Neuronal stem cell (in vitro differentiated cells): ENCODE data around the gene TNNI2.
"Not testable (repeated sequence)": the region's sequence is repeated elsewhere in the genome, so short reads cannot be mapped to it uniquely, and the experiment has no call there.

Source experiments
- DNase-seq: peaks from one replicate; pipeline ENCODE4 v3.0.0-alpha.2; 2013; ENCODE audit warnings: low spot score
- H2AFZ ChIP-seq: one replicate; pipeline ENCODE4 v1.6.1; 2013; ENCODE audit warnings: mild to moderate bottlenecking, low read length, inconsistent platforms
- H2AK5ac ChIP-seq: 2 replicates; pipeline ENCODE4 v1.6.1; 2013; ENCODE audit warnings: low read depth, mild to moderate bottlenecking, inconsistent platforms, low read length, moderate library complexity, mixed read lengths
- H2BK120ac ChIP-seq: 2 replicates; pipeline ENCODE4 v1.6.1; 2013; ENCODE audit warnings: low read depth, mild to moderate bottlenecking, inconsistent platforms, low read length, moderate library complexity, mixed read lengths
- H2BK12ac ChIP-seq: one replicate; pipeline ENCODE4 v1.6.1; 2013; ENCODE audit warnings: low read length, inconsistent platforms
- H2BK15ac ChIP-seq: 2 replicates; pipeline ENCODE4 v1.6.1; 2013; ENCODE audit warnings: mild to moderate bottlenecking, low read length, inconsistent platforms, mixed read lengths
- H2BK5ac ChIP-seq: one replicate; pipeline ENCODE4 v1.6.1; 2013; ENCODE audit warnings: inconsistent platforms, mild to moderate bottlenecking, low read length, moderate library complexity
- H3K14ac ChIP-seq: one replicate; pipeline ENCODE4 v1.6.1; 2013; ENCODE audit warnings: low read length, inconsistent platforms
- H3K18ac ChIP-seq: 2 replicates; pipeline ENCODE4 v1.6.1; 2013; ENCODE audit warnings: low read length, inconsistent platforms
- H3K23ac ChIP-seq: 2 replicates; pipeline ENCODE4 v1.6.1; 2013; ENCODE audit warnings: low read depth, mild to moderate bottlenecking, mixed read lengths, low read length, inconsistent platforms; ENCODE audit not compliant: poor library complexity
- H3K27ac ChIP-seq: replicated peaks from 3 replicates; pipeline ENCODE4 v1.5.1; 2013; ENCODE audit warnings: low read length, inconsistent platforms
- H3K27me3 ChIP-seq, 3 experiments: 2 replicates each; pipeline ENCODE4 v1.6.1; 2013; ENCODE audit warnings: low read length in 3 of 3, mild to moderate bottlenecking in 2 of 3, inconsistent platforms in 1 of 3, low read depth in 1 of 3, mixed read lengths in 1 of 3, moderate library complexity in 1 of 3; ENCODE audit not compliant: control insufficient read depth in 3 of 3, insufficient read depth in 3 of 3
- H3K36me3 ChIP-seq, 2 donors: replicated peaks in 1 of 2; 2 replicates each; pipeline ENCODE4 v1.6.1; 2013; ENCODE audit warnings: low read length in 2 of 2; ENCODE audit not compliant: control insufficient read depth in 2 of 2, insufficient read depth in 2 of 2
- H3K4ac ChIP-seq: 2 replicates; pipeline ENCODE4 v1.6.1; 2013; ENCODE audit warnings: inconsistent platforms, mild to moderate bottlenecking, low read length, moderate library complexity
- H3K4me1 ChIP-seq, 2 donors: 1 replicate in 1 of 2; 2 replicates in 1 of 2; pipeline ENCODE4 v1.6.1; 2013; ENCODE audit warnings: low read length in 2 of 2, low read depth in 1 of 2; ENCODE audit not compliant: control insufficient read depth in 2 of 2, insufficient read depth in 1 of 2
- H3K4me2 ChIP-seq: one replicate; pipeline ENCODE4 v1.6.1; 2013; ENCODE audit warnings: mild to moderate bottlenecking, low read length, inconsistent platforms; ENCODE audit not compliant: insufficient read depth, poor library complexity, severe bottlenecking
- H3K4me3 ChIP-seq, 2 donors: 2 replicates each; pipeline ENCODE4 v1.5.1; 2013; ENCODE audit warnings: low read length in 2 of 2, mild to moderate bottlenecking in 2 of 2, inconsistent platforms in 1 of 2, moderate library complexity in 1 of 2
- H3K79me1 ChIP-seq: one replicate; pipeline ENCODE4 v1.6.1; 2013; ENCODE audit warnings: low read depth, mild to moderate bottlenecking, inconsistent platforms, low read length, moderate library complexity
- H3K9ac ChIP-seq: one replicate; pipeline ENCODE4 v1.6.1; 2013; ENCODE audit warnings: mild to moderate bottlenecking, low read depth, low read length, inconsistent platforms; ENCODE audit not compliant: poor library complexity
- H3K9me3 ChIP-seq, 2 donors: replicated peaks in 1 of 2; 2 replicates each; pipeline versions ENCODE3 to v1.6.1; 2013; ENCODE audit warnings: low read length in 2 of 2, mild to moderate bottlenecking in 2 of 2, inconsistent platforms in 1 of 2, low read depth in 1 of 2, mixed read lengths in 1 of 2, moderate library complexity in 1 of 2; ENCODE audit not compliant: control insufficient read depth in 2 of 2, insufficient read depth in 1 of 2
- H4K8ac ChIP-seq: one replicate; pipeline ENCODE4 v1.6.1; 2013; ENCODE audit warnings: low read depth, mild to moderate bottlenecking, inconsistent platforms, low read length, moderate library complexity
- H4K91ac ChIP-seq: one replicate; pipeline ENCODE4 v1.6.1; 2013; ENCODE audit warnings: low read length, low read depth, mild to moderate bottlenecking, inconsistent platforms; ENCODE audit not compliant: poor library complexity
- WGBS, 2 donors: extraction: QIAGEN DNeasy Blood & Tissue Kit; methylation state at CpG; one replicate each; pipeline ENCODE4 v1.1.7; 2013; ENCODE audit warnings: missing lambda C conversion rate in 2 of 2, mixed read lengths in 1 of 2; ENCODE audit not compliant: insufficient read length in 2 of 2, insufficient replicate concordance in 1 of 2; ENCODE audit errors: extremely low coverage in 2 of 2; 5-methylcytosine and 5-hydroxymethylcytosine counted together

Gene TNNI2

DNA sequence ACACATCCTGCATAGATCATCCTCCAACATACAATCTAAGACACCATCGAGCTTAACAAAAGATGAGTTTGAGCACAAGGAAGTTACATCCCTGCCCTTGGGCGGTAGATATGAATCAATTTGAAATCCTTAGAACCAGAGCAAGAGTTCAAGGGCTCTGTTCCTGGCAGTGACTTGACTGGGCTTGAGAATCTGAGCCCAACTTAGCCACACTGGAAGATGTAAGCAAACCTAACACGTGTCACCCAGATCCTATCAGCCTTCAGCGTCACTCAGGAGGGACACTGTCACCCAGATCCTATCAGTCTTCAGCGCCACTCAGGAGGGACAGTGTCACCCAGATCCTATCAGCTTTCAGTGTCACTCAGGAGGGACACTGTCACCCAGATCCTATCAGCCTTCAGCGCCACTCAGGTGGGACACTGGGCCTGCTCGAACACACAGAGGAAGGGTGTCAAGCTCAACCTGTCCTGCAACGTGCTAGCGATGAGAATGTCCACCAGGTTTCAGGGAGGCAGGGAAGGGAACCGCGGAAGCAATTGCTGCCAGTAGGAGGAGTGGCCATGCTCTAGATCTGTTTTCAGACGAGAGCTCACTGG, 42.3 kb upstream of the TNNI2 start:
- Histone ChIP-seq H2BK12ac (no peak overlapping the region), H3K9me3 (no peaks in the 10 kb centered on the region), H3K36me3 (no peaks in the 10 kb centered on the region), H2BK120ac (no peak overlapping the region), H2BK5ac (no peak overlapping the region), H2AFZ (no peak overlapping the region), H3K4me1 (no peaks in the 10 kb centered on the region), H4K8ac (no peak overlapping the region), H2BK15ac (no peak overlapping the region), H3K23ac (no peak overlapping the region), H4K91ac (no peak overlapping the region), H3K4me3 (no peak overlapping the region), H3K79me1 (no peaks in the 10 kb centered on the region), H3K18ac (no peak overlapping the region), H3K4me2 (no peak overlapping the region), H3K27ac (no peak overlapping the region), H3K14ac (no peak overlapping the region), H3K9ac (no peak overlapping the region), H2AK5ac (no peak overlapping the region), H3K27me3 (peaks cover 0 to 24% (median 0%) of the 10 kb centered on the region in 3 experiments), H3K4ac (no peak overlapping the region)
- no peak for DNase-seq
- WGBS, 2 donors, result no CpG with 5 or more reads among the region's 12 CpGs

DNA sequence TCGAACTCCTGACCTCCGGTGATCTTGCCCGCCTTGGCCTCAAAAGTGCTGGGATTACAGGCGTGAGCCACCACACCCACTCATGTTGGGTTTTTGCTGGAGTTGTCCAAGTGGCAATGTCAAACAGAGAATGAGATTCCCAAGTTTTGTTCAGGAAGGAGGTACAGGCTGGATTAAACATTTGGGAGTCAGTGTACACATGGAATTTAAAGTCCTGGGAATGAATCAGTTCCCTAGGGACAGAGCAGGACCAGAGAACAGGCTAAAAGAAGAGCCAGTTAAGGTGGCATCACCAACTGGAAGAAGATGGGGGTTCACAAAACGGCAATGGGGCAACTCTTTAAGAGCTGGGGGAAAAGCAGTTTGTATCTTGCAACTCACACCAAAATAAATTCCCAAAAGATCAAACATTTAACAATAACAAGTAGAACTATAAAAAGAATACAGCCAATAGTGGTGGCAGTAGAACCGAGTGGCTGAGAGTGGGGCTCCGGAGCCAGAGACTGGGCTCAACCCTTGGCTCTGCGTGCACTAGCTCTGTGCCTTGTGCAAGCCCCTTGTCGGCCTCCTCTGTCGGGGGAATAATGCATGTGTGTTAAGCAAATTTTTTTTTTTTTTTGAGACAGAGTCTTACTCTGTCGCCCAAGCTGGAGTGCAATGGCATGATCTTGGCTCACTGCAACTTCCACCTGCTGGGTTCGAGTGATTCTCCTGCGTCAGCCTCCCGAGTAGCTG, 41.2 kb upstream of the TNNI2 start:
- Histone ChIP-seq H3K9me3 (no peaks in the 10 kb centered on the region), H3K79me1 (no peaks in the 10 kb centered on the region), H3K14ac (no peak overlapping the region), H2AK5ac (no peak overlapping the region), H2BK120ac (no peak overlapping the region), H3K36me3 (no peaks in the 10 kb centered on the region), H2BK5ac (no peak overlapping the region), H3K4me3 (no peak overlapping the region), H3K4me2 (no peak overlapping the region), H3K27ac (no peak overlapping the region), H2BK15ac (no peak overlapping the region), H4K91ac (no peak overlapping the region), H3K9ac (no peak overlapping the region), H2AFZ (no peak overlapping the region), H3K27me3 (peaks cover 0 to 24% (median 0%) of the 10 kb centered on the region in 3 experiments), H3K4me1 (no peaks in the 10 kb centered on the region), H2BK12ac (no peak overlapping the region), H4K8ac (no peak overlapping the region), H3K4ac (no peak overlapping the region), H3K23ac (no peak overlapping the region), H3K18ac (no peak overlapping the region)
- WGBS, 2 donors, result no CpG with 5 or more reads among the region's 14 CpGs
- DNase-seq, result no peak

DNA sequence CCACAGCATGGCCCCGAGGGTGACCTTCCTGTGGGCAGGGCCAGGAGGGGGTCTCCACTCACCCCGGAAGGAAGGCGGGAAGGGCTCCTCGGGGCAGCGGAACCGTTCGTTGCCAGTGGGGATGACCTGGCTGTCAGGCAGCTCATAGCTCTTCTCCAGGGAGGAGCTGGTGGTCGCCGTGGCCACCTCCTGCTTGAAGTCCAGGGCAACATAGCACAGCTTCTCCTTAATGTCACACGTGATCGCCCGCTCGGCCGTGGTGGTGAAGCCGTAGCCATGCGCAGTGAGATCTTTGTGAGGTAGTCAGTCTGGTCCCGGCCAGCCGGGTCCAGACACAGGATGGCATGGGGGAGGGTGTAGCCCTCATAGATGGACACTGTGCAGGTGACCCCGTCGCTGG, 35.5 kb upstream of the TNNI2 start:
- WGBS, 2 donors, result no CpG with 5 or more reads among the region's 20 CpGs
- Histone ChIP-seq H2AFZ (no peak overlapping the region), H3K36me3 (no peaks in the 10 kb centered on the region)

DNA sequence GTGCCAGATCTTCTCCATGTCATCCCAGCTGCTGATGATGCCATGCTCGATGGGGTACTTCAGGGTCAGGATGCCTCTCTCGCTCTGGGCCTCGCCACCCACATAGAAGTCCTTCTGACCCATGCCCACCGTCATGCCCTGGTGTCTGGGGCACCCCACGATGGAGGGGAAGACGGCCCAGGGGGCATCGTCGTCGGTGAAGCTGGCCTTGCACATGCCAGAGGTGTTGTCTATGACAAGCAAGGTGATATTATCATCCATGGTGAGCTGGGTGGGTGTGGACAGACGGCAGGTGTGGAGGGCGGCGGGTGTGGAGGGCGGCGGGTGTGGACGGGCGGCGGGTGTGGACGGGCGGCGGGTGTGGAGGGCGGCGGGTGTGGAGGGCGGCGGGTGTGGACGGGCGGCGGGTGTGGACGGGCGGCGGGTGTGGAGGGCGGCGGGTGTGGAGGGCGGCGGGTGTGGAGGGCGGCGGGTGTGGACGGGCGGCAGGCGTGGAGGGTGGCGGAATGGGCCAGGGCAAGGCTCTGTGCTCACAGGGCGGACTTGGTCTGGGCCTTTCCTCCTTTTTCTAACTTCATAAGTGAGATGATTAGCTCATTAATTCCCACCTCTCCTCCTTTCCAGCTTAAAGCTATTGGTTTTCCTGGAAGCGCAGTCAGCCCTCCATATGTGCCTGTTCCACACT, 34.8 kb upstream of the TNNI2 start:
- H2BK15ac ChIP-seq, DNase-seq, H2AFZ ChIP-seq, H3K4me3 ChIP-seq, H2AK5ac ChIP-seq, H2BK12ac ChIP-seq, H2BK5ac ChIP-seq, H3K27me3 ChIP-seq, H3K36me3 ChIP-seq, H3K4me1 ChIP-seq, H3K9ac ChIP-seq, H3K79me1 ChIP-seq, H3K4ac ChIP-seq, H2BK120ac ChIP-seq, H3K4me2 ChIP-seq, H3K18ac ChIP-seq, H3K9me3 ChIP-seq, H3K23ac ChIP-seq, H3K27ac ChIP-seq, H3K14ac ChIP-seq: not testable (repeated sequence)
- Histone ChIP-seq H4K8ac (peak overlapping the region; percentile 48), H4K91ac (peak overlapping the region; percentile 70)
- WGBS, 2 donors, result no CpG with 5 or more reads among the region's 42 CpGs

More for the DNA sequence above, 35.5 kb upstream of the TNNI2 start:
- Histone ChIP-seq H3K23ac (peak overlapping the region; percentile 47), H3K9ac (no peak overlapping the region), H3K9me3 (no peaks in the 10 kb centered on the region), H3K4me1 (no peaks in the 10 kb centered on the region), H3K4me3 (no peak overlapping the region), H3K79me1 (no peaks in the 10 kb centered on the region), H2AK5ac (peak overlapping the region; percentile 74), H2BK5ac (no peak overlapping the region), H3K14ac (no peak overlapping the region), H3K4me2 (no peak overlapping the region), H2BK15ac (no peak overlapping the region), H3K4ac (no peak overlapping the region), H4K8ac (no peak overlapping the region), H3K27ac (no peak overlapping the region), H3K27me3 (peaks cover 0 to 6% (median 0%) of the 10 kb centered on the region in 3 experiments), H2BK12ac (no peak overlapping the region), H4K91ac (no peak overlapping the region), H2BK120ac (no peak overlapping the region), H3K18ac (no peak overlapping the region)
- no peak for DNase-seq
